Measurements from ENCODE around the gene CCN5.

Gene CCN5

DNA sequence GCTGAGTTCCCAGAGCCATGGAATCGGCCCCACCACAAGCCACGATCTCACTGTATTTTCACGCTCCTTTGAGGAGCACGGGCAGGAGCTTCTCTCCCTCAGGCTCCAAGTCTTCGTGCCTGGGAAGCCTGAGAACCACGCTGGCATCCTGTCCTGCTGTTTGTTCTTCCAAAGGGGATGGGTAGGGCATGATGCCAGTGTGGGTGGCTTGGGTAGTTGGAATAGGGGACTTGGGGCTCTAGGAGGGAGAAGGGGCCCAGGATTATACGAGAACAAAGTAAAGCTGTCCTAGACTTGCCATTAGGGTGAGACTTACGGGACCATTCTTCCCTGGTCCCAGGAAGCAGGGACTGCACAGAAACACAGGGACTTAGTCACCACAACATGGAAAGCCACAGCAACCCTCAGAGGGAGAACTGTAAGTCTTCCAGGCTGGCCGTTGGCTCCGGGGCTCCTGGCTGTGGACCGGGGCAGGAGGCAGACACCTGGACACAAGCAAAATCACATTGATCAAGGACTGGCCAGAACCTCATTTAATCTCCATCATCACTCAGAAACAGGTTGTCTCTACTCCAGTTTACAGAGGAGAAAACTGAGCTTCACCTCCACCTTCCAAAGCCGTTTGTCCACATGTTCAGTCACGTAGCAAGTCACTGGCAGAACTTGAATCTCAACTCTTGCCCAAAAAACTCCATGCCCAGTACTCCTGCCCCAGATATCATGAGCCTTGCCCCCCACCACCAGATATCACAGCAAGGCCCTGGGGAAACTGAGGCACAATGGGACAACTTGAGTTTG is 1.3 kb downstream of the CCN5 start:
- DNase-seq, result no peak

DNA sequence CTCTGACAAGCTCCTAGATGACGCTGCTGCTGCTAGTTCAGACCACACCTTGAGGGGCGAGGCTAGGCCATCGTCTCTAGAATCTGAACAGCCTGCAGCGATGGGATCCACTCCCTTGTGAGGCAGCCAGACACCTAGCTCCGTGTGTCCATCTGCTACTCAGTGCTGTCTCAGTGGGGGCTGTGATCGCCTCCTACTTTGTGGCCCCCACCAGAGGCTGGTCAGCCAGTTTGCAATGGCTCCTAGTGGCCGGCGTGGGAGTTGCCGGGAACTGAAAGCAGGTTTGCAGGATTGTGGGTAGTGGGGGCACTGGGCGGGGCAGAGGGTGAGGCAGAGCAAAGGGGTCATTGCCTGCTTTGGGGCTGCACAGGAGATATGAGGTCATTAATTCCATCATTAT is 2.8 kb downstream of the CCN5 start:
- DNase-seq, result no peak

DNA sequence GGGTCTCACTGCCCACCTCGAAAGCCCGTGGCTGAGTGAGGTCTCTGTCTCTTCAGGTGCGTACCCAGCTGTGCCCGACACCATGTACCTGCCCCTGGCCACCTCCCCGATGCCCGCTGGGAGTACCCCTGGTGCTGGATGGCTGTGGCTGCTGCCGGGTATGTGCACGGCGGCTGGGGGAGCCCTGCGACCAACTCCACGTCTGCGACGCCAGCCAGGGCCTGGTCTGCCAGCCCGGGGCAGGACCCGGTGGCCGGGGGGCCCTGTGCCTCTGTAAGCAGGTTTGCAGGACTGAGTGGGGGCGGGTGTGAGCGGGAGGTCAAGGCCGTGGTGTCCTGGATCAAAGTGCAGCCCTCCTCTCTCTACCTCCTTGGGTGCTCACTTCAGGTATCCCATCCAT is 4.7 kb downstream of the CCN5 start:
- DNase-seq, result no peak

DNA sequence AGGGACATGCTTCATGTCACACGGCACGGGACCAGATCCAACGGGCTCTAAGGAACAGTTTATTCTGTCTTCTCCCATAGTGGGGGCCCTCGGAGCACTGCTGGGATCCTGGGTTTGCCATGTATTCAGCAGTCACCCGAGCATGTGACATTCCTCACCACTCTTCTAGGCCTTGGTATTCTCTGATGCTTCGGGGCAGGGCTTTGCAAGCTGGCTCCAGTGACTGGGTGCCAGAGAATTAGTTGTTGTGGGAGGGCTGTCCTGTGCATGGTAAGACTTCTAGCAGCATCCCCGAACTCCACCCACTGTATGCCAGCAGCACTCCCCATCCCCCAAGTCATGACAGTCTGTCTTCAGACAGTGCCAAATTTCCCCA is 5.4 kb downstream of the CCN5 start:
- DNase-seq, result no peak

DNA sequence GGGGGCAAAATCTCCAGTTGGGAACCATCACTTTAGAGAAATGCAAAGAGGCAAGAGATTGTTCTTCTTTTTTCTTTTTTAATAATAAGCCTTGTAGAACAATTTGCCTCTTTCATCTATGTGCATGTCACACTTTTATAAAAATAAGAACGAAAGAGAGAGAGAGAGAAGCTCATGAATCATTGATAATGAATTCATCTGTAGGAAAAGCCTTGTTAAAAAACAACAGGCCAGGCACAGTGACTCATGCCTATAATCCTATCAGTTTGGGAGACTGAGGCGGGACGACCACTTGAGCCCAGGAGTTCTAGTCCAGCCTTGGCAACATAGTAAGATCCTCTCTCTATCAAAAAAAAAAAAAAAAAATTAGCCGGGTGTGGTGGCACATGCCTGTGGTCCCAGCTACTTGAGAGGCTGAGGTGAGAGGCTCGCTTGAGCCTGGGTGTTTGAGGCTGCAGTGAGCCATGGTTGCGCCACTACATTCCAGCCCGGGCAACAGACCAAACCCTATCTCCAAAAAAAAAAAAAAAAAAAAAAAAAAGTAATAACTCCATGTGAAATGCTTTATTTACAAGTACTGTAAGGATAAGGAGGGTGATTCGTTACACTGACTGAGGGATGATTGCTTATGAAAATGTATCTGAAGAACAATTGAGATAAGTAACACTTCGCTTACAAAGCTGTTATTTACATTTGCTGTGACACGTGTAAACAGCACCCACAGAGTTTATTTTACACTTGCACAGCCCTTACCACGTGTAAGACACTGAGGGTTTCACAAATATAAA is 6.0 kb downstream of the CCN5 start:
- no peak for DNase-seq

DNA sequence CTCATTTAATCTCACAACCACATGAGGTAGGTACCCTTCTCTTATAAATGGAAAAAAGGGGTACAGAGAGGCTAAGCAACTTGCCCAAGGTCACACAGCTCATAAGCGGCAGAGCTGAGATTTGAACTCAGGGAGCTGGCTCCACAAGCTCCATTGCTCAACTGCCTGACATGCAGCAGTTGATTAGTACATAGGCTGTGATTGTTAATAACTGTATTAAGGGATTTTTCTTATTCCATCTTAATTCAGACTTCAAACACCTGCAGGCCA is 6.6 kb downstream of the CCN5 start:
- no peak for DNase-seq

DNA sequence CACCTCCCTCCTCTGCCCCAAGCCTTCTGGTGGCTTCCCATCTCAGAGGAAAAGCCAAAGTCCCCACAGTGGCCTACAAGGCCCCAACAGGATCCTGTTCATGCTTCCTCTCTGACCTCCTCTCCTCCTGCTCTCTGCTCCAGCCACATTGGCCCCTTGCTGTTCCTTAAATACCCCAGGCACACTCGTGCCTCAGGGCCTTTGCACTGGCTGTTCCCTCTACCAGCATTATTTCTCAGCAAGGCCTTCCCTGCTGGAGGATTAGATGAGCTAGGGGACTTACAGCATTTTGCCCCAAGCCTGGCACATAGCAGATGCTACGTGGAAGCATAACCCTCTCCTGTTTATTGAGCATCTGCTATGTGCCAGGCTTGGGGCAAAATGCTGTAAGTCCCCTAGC is 7.8 kb downstream of the CCN5 start:
- DNase-seq, result no peak

DNA sequence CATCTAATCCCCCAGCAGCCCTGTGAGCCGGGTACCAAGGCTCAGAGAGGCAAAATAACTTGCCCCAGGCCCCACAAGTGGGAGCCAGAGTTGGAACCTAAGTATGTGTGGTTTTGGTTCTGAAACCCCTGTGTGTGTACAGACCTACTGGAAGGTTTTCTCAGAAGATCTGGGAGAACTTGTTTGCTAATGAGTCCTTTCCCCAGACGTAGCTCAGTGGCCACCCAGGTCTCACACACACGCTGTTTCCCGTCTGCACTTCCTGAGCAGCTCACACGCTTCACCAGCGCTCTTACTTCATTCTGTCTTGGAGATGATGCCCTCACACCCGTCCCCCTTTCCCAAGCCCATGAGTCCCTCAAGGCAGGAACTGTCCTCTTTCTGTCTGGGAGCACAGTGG is 8.2 kb downstream of the CCN5 start:
- no peak for DNase-seq

DNA sequence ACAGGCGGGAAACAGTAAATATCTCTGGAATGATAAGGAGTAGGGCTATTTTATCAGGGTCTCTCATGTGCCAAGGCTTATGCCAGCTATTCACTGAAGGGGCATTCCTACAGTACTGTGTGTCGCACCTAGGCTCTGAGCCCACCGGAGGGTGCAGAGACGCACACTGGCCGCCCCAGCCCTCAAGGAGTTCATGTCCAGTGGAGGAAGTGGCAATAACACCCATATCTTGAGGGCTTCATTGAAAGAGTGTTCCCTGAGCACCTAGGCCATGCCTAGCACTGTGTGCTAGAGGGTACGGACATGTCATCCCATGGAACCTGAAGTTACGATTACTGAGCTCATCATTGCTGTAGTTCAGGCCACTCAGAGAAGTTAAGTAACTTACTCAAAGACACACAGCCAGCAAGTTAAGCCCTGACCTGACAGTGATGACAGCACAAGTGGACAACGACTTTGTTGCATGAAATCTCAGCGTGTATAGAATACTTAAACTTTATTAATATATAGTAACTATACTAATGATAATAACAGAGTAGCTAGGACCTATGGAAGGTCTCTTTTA is 8.7 kb downstream of the CCN5 start:
- no peak for DNase-seq

DNA sequence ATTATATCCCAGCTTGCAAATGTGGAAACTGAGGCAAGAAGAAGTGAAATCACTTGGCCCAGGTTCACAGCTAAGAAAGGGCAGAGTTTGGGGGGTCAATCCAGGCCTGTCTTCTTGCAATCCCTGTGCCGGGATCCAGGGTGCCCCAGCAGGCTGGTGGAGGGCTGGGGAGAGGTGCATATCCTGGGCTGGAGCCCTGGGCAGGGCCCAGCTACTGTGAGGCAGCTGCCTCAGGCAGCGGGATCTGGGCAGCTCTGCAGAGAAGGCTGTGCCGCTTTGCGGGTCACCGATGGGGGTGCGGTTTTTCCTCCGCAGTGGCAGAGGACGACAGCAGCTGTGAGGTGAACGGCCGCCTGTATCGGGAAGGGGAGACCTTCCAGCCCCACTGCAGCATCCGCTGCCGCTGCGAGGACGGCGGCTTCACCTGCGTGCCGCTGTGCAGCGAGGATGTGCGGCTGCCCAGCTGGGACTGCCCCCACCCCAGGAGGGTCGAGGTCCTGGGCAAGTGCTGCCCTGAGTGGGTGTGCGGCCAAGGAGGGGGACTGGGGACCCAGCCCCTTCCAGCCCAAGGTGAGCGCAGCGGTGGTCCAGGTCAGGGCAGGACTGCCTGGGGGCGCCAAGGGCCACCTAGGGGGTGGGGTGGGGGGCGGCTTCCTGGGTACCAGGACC is 9.4 kb downstream of the CCN5 start:
- no peak for DNase-seq

DNA sequence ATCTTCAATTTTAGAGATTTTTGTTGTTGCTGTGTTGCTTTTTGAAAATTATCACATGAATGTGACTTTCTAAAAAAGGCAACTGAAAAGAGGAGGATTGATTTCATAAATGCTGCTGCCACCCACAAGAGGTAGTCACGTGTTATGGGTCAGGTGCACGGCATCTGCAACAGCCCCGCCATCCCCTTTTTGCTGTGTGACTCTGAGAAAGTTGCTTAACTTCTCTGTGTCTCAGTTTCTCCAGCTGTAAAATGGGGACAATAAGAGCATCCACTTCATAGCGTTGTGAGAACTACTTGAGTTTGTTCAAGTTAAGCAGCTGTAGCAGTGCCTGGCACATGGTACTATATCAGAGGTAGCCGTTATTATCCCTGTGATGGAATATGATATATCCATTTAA is 10.7 kb downstream of the CCN5 start:
- DNase-seq, result no peak

DNA sequence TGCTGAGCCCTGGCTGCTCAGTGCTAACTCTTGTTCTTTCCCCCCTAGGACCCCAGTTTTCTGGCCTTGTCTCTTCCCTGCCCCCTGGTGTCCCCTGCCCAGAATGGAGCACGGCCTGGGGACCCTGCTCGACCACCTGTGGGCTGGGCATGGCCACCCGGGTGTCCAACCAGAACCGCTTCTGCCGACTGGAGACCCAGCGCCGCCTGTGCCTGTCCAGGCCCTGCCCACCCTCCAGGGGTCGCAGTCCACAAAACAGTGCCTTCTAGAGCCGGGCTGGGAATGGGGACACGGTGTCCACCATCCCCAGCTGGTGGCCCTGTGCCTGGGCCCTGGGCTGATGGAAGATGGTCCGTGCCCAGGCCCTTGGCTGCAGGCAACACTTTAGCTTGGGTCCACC is 11.9 kb downstream of the CCN5 start:
- DNase-seq, result no peak

DNA sequence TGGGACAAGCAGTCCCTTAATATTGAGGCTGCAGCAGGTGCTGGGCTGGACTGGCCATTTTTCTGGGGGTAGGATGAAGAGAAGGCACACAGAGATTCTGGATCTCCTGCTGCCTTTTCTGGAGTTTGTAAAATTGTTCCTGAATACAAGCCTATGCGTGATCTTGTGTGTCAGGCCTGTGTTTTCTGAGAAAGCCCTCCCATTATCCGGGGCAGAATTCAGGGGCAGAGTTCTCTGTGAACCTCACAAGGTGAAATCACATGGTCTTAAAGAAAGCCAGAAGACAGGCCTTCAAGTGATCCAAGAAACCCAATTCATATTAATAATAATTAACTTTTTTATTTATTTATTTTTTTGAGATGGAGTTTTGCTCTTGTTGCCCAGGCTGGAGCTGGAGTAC is 12.5 kb downstream of the CCN5 start:
- no peak for DNase-seq

DNA sequence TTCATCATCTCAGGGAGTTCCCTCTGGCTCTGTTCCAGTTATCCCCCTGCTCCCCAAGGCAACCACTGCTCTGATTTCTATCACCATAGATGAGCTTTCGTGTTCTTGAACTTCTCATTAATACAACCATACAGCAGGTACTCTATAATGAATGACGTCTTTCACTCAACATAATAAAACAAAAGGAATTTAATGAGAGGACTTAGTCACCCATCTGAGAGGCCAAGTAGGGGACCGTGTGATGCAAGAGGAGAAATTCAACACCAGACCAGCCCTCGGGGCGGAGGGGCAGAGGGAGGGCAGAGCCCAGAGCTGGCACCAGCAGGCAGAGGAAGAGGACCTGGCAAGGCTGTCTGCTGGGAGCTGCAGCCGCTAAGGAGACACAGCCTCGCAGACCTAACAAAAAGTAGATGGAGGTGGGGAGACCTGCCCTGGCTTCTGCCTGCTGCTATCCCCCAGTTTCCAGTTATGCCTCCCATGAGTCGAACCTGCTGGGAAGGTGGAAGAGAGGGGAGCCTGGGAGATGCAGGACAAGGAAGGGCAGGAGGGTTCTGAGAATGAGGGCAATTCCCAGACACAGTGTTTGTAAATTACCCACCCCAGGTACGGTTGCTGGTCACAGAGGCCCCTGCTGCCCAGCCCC is 13.8 kb downstream of the CCN5 start:
- peak; percentile 9 to 12 for DNase-seq

DNA sequence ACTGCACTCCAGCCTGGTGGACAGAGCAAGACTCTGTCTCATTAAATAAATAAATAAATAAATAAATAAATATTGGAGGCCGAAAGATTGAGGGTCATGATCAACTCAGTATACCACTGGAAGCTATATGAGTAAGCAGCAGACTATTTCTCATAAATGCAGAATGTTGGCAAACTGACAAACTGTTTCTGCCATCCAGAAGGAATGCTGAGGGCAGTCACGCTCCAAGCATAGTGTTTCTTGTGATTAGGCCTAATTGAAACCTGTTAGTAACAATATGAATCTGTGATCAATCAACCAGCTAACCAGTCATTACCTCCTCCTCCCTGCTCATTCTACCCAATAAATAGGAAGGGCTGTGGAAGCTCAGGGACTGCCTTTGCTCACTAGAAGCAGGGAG is 15.3 kb downstream of the CCN5 start:
- no peak for DNase-seq

DNA sequence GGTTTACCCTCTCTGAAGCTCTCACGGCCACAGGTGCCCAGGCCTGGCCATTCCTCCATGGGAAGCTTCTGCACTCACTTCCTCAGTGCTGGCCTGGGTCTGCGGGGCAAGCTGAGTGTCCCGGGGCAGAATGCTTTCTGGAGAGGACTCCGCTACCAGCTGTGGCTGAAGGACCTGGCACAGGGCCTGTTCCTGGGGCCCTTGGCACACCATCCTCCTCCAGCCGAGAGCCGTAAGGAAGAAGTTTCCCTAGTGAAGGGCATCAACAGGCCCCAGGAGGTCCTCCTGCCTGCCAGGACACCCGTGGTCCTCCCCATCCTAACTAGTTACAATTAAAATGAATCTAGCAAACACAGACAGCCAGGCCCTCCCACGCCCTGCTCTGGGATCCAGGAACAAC is 16.5 kb downstream of the CCN5 start:
- DNase-seq, result no peak

DNA sequence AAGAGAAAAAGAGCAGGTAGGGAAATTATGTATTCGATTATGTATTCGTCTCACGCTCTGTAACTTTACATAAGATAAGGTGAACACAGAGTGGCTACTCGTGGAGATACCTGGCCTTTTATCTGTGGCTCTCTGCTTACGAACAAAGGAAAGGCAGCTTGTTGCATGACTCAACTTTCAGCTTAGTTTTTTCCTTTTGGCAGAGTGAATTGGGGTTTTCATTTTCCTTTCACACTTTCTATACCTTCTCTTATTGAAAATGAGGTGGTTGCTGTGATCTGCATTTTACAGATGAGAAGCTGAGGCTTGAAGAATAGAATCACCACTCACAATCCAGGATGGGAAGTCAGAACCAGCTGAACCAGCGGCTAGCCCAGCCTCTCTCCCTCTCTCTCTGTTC is 17.2 kb downstream of the CCN5 start:
- no peak for DNase-seq

DNA sequence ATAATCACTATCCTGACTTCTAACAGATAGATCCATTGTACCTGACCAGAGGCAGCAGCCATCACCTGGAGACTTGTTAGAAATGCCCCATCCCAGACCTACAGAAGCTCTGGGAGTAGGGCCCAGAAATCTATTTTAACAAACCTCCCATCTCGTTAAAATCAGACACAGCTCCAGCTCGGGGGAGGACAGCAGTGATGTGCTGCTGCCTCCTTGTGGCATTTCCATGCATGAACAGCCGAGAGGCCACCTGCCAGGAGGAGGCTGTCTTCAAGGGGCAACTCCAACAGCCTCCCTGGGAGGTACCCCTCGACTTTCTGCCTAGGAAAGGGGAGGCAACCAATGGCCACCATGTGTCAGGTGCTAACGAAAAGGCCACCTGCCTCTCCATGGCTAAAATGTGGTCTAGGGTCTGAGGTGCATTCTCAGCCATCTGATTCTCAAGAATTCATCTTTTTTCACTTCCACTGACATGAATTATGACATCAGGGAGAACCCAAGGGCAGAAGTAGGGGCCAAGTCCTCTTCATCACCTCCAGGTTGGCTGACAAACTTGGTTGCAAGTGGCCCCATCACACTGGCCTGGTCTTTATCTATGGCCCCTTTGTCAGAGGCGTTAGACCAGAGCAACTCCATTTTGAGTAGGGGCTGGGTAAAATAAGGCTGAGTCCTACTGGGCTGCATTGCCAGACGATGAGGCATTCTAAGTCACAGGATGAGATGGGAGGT is 18.3 kb downstream of the CCN5 start:
- peak; percentile 53 to 60 for DNase-seq

DNA sequence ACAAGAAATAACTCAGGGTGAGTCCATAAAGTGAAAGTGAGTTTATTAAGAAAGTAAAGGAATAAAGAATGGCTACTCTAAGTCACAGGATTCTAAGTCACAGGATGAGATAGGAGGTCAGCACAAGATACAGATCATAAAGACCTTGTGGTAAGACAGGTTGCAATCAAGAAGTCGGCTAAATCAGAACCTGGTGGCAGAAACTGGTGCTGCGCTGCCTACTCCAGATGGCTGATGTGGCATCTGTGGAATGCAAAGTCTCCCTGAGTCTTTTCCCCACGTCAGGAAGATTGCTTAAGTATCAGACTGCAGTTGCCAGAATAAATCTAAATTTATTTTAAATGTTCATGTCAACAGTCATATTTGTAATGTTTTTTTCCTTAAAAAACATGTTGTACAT is 19.8 kb downstream of the CCN5 start:
- DNase-seq, result no peak

DNA sequence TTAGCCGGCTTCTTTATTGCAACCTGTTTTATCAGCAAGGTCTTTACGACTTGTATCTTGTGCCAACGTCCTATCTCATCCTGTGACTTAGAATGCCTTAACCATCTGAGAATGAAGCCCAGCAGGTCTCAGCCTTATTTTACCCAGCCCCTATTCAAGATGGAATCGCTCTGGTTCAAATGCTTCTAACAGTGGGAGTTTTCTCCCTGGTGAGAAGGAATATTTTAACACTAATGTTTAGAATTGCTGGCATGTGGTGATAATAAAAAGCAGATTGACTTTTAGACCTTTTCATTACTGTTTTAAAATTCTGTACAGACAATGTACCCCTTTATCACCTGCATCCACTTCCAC is 20.6 kb downstream of the CCN5 start:
- DNase-seq, result no peak

DNA sequence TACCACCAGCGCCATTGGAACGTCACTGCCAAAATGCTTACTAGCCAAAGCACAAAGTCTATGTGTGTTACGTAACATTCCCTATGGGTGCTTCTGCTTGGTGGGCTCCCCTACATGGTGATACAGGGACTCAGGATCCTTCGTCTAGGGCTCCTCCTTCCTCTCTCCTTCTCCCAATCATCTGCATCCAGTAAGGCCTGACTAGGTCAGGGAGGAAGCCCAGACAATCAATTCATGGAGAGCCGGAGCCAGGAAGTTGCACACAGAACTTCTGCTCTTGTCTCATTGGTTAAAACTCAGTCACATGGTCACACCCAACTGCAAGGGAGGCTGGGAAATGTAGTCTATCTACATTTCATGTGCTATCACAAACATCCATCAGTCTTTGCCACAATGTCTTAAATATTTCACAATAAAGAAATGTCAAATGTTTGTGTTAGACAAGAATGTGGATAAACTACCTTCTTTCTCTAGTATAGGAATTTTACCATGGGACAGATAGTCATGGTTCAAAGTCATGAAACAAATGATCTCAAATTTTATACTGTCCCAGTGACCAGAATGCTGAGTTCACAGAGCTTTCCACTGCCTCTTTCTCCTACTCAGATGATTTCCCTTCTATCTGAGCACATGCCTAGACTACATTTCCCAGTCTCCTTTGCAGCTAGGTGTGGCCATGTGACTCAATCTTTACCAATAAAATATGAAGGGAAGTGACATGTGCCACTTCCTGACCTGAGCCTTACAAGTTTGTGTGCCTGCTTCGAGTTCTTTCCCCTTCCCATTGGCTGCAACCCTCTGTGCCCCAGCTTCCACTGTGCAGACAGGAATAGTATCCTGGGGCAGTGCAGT is 21.2 kb downstream of the CCN5 start:
- DNase-seq, result peak; percentile 84 to 89

DNA sequence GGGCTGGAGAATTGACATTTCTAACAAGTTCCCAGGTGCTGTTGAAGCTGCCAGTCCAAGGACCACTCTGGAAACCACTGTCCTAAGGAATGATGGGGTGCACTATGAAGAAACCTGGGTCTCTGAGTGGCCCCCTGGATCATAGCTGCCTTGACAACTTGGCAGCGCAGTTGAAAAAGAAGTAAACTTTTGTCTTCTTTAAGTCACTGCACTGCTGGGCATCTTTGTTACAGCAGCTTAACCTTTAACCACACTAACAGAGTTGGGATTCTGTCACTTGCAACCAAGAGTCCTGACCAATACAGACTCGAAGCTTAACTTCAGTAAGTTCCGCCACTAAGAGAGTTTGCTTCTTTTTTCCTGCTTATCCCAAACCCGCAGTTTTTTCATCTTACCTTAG is 21.9 kb downstream of the CCN5 start:
- DNase-seq, result no peak
